Erythroblast (primary cell): ENCODE data around the gene TKT.

ENCODE experiments used
- GATA1 ChIP-seq: IDR thresholded peaks from 2 replicates; pipeline ENCODE4 v1.6.1; 2011; ENCODE audit warnings: low read depth, mild to moderate bottlenecking, control low read depth, low read length, moderate library complexity
- POLR2A ChIP-seq: IDR thresholded peaks from 2 replicates; pipeline ENCODE4 v1.6.1; 2011; ENCODE audit warnings: mild to moderate bottlenecking, low read length

GRCh38 chr3:53194210-53195065, 61.4 kb downstream of the TKT start:
- TF ChIP-seq POLR2A (no peak), GATA1 (no peak)
